T-helper 22 cell (primary cell): ENCODE measurements around the gene EYA2.

Experiments
- DNase-seq: peaks from one replicate; pipeline ENCODE4 v3.0.0-alpha.2; 2020; ENCODE audit warnings: low read depth

EYA2 gene

GRCh38 chr20:47007826-47008655 is 113.4 kb downstream of the EYA2 start:
- no peak for DNase-seq

GRCh38 chr20:47008842-47009518 is 114.3 kb downstream of the EYA2 start:
- no peak for DNase-seq

GRCh38 chr20:47009784-47010183 is 115.1 kb downstream of the EYA2 start:
- no peak for DNase-seq

GRCh38 chr20:47011984-47012383 is 117.3 kb downstream of the EYA2 start:
- no peak for DNase-seq

DNA sequence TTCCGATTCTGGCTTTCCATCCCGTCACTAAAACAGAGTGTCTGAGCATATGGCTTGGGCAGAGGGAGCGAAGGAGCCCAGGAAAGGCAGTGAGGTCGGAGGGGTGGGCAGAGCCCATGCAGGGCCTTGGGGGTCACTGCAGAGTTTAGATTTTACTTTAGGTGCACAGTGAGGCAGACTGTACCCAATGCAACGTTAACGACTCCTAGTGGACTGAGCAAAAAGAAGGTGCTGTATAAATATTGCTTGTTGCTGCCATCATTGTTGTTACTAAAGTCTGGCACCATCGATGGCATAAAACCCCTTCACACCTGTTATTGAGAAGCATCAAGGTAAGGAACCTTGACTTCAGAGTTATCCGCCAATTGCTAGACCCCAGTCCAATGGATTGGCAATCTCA is 119.0 kb downstream of the EYA2 start:
- no peak for DNase-seq

DNA sequence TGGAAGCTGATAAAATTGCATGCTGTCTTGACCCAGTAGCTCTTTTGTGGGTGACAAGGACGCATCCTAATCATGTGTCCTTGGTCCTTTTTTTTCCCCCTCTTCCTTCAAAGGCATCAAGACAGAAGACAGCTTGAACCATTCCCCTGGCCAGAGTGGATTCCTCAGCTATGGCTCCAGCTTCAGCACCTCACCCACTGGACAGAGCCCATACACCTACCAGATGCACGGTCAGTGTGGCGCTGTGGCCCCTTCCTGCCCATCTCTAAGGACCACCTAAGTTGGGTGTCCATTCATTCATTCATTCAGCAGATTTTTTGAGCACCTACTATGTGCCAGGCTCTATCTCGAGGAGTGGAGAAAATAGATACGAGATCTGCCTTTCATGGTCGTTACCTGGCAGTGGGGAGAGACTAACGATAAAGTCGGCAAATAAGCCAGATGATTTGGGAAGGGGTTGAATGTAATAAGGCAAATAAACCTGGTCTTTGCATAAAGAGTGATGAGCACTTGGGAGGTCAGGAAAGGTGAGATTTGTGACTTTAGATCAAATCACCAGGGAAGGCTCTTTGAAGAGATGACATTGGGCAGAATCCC is 121.5 kb downstream of the EYA2 start:
- DNase-seq = no peak

GRCh38 chr20:47018381-47018780 is 123.7 kb downstream of the EYA2 start:
- no peak for DNase-seq

- DNase-seq = no peak
Measured at GRCh38 chr20:47019121-47019824, 124.6 kb downstream of the EYA2 start.

- no peak for DNase-seq
Measured at GRCh38 chr20:47020231-47020630, 125.6 kb downstream of the EYA2 start.

GRCh38 chr20:47021850-47022249 is 127.2 kb downstream of the EYA2 start:
- no peak for DNase-seq

GRCh38 chr20:47024461-47024937 is 129.9 kb downstream of the EYA2 start:
- no peak for DNase-seq

DNA sequence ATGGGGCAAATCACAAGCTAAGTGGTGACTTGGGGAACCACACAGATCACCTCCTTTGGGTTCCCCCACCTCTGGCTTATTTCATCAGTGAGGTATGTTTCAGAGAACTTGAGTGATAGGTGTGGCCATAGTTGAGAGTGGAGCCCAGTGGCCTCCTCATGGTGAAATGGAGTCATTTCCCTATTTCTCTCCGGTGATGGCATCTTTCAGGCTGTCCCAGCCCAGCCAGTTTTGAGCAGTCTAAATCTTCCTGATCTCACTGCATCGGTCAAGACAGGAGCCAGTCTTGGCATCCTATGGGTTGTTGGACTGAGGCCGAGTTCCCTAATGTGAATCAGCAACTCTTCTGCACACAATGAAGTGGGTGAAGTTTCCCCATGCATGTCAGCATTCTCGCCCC is 132.4 kb downstream of the EYA2 start:
- no peak for DNase-seq

DNA sequence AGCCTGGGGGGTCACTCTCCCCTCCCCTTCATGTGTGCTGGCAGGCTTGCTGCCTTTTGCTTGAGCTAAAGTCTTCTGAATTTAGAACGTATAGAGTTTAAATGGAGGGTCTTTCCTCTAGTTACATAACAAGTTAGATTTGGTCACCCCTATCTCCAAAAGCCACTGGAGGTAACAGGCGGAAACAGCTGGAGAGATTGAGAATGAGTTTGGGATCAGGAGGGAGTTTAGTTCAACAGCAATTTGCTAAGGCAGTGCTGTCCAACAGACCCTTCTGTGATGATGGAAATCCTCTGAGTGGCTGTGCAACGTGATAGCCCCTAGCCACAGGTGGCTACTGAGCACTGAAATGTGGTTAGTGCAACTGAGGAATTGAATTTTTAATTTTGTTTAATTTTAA is 132.8 kb downstream of the EYA2 start:
- DNase-seq = no peak

DNA sequence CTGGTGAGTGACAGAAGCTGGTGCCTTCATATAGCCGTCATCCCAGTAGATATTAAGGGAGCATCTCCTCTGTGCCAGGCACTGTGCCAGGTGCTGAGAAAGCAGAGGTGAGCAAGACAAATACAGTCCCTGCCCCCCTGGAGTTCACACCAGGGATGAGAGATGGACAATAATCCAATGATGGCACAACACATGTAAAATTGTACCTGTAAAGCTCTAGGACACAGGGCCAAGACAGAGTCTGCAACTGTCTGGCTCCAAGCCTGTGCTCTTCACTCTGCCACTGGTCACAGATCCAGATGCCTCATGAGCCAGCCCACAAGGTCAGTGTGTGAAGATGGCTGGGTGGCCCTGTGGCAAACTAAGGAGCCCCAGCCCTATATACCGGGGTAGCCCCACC is 133.8 kb downstream of the EYA2 start:
- DNase-seq = no peak

- DNase-seq = no peak
Measured at GRCh38 chr20:47029845-47030244, 135.2 kb downstream of the EYA2 start.

DNA sequence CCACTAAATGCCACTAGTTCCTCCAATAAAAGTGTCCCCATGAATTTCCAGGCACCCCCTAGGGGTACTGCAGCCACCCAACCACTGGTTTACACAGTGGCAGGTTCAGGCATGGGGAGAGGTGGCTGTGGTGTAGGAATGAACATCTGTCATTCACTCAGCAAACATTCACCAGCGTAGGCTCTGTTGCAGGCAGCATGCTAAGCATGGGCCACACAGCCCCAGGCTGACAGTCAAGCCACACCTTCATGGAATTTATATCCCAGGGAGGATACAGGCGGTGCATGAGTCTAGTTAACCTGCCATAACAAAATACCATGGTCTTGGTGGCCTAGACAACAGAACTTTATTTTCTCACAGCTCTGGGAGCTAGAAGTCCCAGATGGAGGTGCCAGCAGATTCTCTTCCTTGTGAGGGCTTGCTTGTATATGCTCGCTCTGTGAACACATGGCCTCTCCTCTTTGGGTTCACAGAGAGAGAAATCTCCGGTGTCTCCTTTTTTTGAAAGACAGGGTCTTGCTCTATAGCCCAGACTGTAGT is 135.7 kb downstream of the EYA2 start:
- DNase-seq = no peak

DNA sequence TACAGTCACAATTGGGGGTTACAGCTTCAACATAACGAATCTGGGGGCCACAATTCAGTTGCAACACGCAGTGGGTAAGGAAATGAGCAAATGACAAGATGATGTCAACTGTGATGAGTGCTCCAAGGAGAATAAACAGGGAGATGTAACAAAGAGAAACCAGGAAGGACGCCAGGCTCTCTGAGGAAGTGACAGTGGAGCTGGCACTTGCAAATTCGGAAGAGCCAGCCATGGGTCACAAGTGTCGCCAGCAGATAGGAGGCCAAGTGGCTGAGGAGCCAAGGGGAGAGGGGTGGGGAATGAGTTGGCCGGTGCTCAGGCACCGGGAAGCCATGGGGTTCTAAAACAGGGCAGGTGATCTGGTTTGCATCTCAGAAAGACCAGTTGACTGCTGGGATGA is 136.4 kb downstream of the EYA2 start:
- no peak for DNase-seq

DNA sequence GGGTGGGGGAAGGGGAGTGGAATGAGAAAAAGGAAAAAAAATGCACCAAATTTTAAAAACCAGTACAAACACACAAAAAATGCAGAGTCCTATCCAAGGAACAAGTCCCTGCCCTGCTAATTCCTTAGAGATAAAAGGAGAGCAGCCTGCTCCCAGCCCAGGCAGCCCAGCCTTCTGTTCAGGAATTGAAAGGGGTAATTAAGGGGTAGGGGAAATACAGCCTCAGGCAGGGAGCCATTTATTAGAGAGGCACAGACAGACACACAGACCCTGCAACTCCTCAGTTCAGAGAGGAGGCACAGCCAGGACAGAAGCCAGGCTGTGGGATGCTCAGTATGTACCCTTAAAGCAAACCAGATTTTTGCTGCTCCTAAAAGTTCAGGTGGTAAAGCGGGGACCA is 137.2 kb downstream of the EYA2 start:
- DNase-seq = no peak

- DNase-seq = no peak
Measured at GRCh38 chr20:47032933-47033578, 138.4 kb downstream of the EYA2 start.

DNA sequence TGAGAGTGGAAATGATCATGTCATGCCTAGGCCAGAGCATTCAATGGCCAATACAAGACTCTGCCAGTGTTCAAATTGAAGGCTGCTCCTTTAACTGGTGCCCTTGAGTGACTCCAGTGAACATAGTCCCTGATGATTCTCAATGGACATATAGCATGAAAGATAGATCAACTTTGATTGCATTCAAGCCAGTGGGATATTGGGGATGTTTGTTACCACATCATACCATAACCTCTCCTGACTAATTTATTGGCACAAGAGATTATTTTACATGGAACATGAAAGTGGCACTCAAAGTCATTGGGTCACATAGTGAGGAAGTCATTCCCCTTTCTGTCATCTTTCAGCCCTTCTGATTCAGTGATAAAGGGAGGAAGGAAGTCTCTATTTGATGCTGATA is 139.0 kb downstream of the EYA2 start:
- no peak for DNase-seq

DNA sequence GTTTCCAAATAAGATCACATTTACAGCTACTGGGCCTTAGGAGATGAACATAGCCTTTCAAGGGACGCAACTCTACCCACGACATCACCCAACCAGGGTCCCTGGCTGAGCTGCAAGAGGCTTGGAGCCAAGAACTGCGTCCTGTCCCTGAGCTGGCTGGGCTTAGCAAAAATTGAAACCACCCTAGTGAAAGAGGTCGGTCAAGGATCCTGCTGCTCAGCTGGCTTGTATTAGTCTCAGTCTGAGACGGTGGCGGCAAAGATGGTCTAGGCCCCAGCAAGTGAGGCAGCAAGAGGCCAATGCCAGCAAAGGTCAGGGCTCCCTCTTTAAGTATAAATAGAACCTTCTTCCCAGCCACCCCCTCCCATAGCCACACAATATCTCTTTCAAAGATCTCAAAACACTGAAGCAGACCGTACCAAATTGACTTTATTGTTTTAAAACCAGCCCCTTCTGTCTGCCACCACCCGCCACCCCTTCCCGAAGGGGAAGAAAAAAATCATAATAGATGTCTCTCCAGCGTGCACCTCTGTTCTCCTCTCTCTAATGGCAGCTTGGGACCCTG is 140.5 kb downstream of the EYA2 start:
- DNase-seq = no peak
